Kidney epithelial cell (primary cell): ENCODE data around the gene PRPF19. TPM values are rescaled to one million over a fixed set of nuclear protein-coding genes. Genes with fewer than 3 reads are reported as not detected.

Experiments used
- DNase-seq: peaks from one replicate; pipeline ENCODE4 v3.0.0-alpha.2; 2010; ENCODE audit warnings: low read depth
- H3K27me3 ChIP-seq: 2 replicates; pipeline ENCODE4 v1.6.0; 2011; ENCODE audit warnings: low read length; ENCODE audit not compliant: control insufficient read depth, insufficient read depth
- H3K36me3 ChIP-seq: 2 replicates; pipeline ENCODE4 v1.5.1; 2011; ENCODE audit warnings: low read length; ENCODE audit not compliant: control insufficient read depth, insufficient read depth
- H3K4me3 ChIP-seq: 2 replicates; pipeline ENCODE4 v1.5.1; 2011; ENCODE audit warnings: low read depth, mild to moderate bottlenecking, control low read depth, low read length
- CTCF ChIP-seq: IDR thresholded peaks from 2 replicates; pipeline ENCODE4 v1.5.1; 2011; ENCODE audit warnings: mild to moderate bottlenecking, moderate library complexity, low read length, control low read depth, inconsistent platforms; ENCODE audit not compliant: insufficient read depth, poor library complexity, severe bottlenecking
- total RNA-seq: library from RNA; depleted of rRNA; stranded (reverse); fragments of >200 nt; gene quantifications from 2 replicates; pipeline ENCODE4 v1.2.3, GENCODE V29; 2015

The PRPF19 gene
- total RNA-seq, 1 donor from 2014 or later = 98.8 TPM

GRCh38 chr11:60941371-60942119 is 35.2 kb upstream of the PRPF19 start:
- no peaks in the 10 kb centered on the region for H3K27me3 ChIP-seq
- no peak overlapping the region for H3K4me3 ChIP-seq
- TF ChIP-seq CTCF = no peak
- DNase-seq = no peak
- H3K36me3 ChIP-seq = no peaks in the 10 kb centered on the region

GRCh38 chr11:60939855-60940254 is 33.5 kb upstream of the PRPF19 start:
- Histone ChIP-seq H3K36me3 (no peaks in the 10 kb centered on the region), H3K27me3 (no peaks in the 10 kb centered on the region), H3K4me3 (no peak overlapping the region)
- no peak for TF ChIP-seq CTCF
- DNase-seq = no peak

- Histone ChIP-seq H3K36me3 (no peaks in the 10 kb centered on the region), H3K27me3 (no peaks in the 10 kb centered on the region)
- no peak for TF ChIP-seq CTCF
Measured at GRCh38 chr11:60939301-60939700, 32.9 kb upstream of the PRPF19 start.

GRCh38 chr11:60938500-60938899 is 32.1 kb upstream of the PRPF19 start:
- Histone ChIP-seq H3K36me3 (no peaks in the 10 kb centered on the region), H3K27me3 (no peaks in the 10 kb centered on the region), H3K4me3 (no peak overlapping the region)
- TF ChIP-seq CTCF = no peak
- no peak for DNase-seq

More at GRCh38 chr11:60939301-60939700, 32.9 kb upstream of the PRPF19 start:
- no peak for DNase-seq
- no peak overlapping the region for H3K4me3 ChIP-seq

GRCh38 chr11:60937811-60938210 is 31.4 kb upstream of the PRPF19 start:
- H3K27me3 ChIP-seq = no peaks in the 10 kb centered on the region
- no peak overlapping the region for H3K4me3 ChIP-seq
- H3K36me3 ChIP-seq = no peaks in the 10 kb centered on the region
- no peak for TF ChIP-seq CTCF
- no peak for DNase-seq

GRCh38 chr11:60937144-60937527 is 30.8 kb upstream of the PRPF19 start:
- no peak for TF ChIP-seq CTCF
- Histone ChIP-seq H3K4me3 (no peak overlapping the region), H3K36me3 (no peaks in the 10 kb centered on the region), H3K27me3 (no peaks in the 10 kb centered on the region)
- no peak for DNase-seq
